ENCODE results near the gene CLBA1. TPM values are rescaled to one million over a fixed set of nuclear protein-coding genes. Genes with fewer than 3 reads are reported as not detected.
"Not testable (repeated sequence)": the region's sequence is repeated elsewhere in the genome, so short reads cannot be mapped to it uniquely, and the experiment has no call there.

CLBA1 gene
- total RNA-seq, 4 donors from 2014 or later: 1.3 to 11.1 (median 10.1) TPM; not detected in 1

DNA sequence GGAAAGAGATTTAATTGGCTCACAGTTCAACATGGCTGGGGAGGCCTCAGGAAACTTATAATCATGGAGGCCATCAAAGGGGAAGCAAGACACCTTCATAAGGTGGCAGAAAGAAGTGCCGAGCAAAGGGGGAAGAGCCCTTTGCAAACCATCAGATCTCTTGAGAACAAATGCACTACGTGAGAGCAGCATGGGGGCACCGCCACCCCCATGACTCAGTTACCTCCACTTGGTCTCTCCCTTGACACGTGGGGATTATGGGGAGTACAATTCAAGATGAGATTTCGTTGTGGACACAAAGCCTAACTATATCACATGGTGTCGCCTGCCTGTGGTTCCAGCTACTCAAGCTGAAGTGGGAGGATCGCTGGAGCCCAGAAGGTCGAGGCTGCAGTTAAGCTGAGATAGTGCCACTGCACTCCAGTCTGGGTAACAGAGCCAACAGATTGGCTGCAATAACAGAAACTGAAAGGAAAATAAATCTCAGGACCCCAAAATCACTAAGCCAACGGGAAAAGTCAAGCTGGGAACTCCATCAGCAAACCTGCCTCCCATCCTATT lies 45.3 kb downstream of the CLBA1 start:
- DNase-seq: no peak
- Histone ChIP-seq H3K27me3 (peaks cover 0 to 3% of the 10 kb centered on the region in 2 donors), H3K4me1 (no peaks in the 10 kb centered on the region), H3K4me3 (no peak overlapping the region), H3K27ac (no peak overlapping the region), H3K9me3 (no peaks in the 10 kb centered on the region), H3K36me3 (no peaks in the 10 kb centered on the region)
- TF ChIP-seq, protein P1, sequence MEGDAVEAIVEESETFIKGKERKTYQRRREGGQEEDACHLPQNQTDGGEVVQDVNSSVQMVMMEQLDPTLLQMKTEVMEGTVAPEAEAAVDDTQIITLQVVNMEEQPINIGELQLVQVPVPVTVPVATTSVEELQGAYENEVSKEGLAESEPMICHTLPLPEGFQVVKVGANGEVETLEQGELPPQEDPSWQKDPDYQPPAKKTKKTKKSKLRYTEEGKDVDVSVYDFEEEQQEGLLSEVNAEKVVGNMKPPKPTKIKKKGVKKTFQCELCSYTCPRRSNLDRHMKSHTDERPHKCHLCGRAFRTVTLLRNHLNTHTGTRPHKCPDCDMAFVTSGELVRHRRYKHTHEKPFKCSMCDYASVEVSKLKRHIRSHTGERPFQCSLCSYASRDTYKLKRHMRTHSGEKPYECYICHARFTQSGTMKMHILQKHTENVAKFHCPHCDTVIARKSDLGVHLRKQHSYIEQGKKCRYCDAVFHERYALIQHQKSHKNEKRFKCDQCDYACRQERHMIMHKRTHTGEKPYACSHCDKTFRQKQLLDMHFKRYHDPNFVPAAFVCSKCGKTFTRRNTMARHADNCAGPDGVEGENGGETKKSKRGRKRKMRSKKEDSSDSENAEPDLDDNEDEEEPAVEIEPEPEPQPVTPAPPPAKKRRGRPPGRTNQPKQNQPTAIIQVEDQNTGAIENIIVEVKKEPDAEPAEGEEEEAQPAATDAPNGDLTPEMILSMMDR (IDR thresholded peaks at IDR 0.05): no peak
- no peak for TF ChIP-seq POLR2A (IDR thresholded peaks at IDR 0.05)
- intact Hi-C loops (cut with DNase I; ENCODE audit: low total_unique reads): no loop called here

DNA sequence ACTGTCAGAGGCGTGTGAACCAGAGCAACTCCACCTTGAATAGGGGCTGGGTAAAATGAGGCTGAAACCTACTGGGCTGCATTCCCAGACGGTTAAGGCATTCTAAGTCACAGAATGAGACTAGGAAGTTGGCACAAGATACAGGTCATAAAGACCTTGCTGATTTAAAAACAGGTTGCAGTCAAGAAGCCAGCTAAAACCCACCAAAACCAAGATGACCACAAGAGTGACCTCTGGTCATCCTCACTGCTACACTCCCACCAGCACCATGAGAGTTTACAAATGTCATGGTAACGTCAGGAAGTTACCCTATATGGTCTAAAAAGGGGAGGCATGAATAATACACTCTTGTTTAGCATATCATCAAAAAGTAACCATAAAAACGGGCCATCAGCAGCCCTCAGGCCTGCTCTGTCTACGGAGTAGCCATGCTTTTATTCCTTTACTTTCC lies 46.9 kb downstream of the CLBA1 start:
- H3K9me3 ChIP-seq; H3K4me1 ChIP-seq; DNase-seq; H3K27me3 ChIP-seq; intact Hi-C loops (cut with DNase I; ENCODE audit: low total_unique reads); H3K4me3 ChIP-seq; H3K36me3 ChIP-seq; H3K27ac ChIP-seq: not testable (repeated sequence)

DNA sequence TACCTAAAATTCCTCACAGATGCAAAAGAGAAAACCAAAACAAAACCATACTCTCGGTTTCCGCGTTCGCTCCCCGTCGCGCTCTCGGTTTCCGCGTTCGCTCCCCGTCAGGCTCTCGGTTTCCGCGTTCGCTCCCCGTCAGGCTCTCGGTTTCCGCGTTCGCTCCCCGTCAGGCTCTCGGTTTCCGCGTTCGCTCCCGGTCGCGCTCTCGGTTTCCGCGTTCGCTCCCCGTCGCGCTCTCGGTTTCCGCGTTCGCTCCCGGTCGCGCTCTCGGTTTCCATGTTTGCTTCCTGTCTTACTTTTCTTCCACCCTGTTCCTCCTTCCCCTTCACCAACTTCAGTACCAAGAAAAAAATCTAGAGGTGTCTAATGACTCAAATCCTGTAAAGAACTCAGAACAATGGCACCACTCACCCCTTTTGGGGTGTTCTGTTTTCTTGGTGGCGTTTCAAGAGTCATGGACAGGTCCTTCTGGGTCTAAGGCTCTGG lies 47.9 kb downstream of the CLBA1 start:
- H3K27me3 ChIP-seq; H3K4me1 ChIP-seq; DNase-seq; H3K9me3 ChIP-seq; intact Hi-C loops (cut with DNase I; ENCODE audit: low total_unique reads); H3K36me3 ChIP-seq: not testable (repeated sequence)
- H3K27ac ChIP-seq: peak overlapping the region in 1 of 2 donors; percentile 37
- peak overlapping the region; percentile 14 to 31 for H3K4me3 ChIP-seq

DNA sequence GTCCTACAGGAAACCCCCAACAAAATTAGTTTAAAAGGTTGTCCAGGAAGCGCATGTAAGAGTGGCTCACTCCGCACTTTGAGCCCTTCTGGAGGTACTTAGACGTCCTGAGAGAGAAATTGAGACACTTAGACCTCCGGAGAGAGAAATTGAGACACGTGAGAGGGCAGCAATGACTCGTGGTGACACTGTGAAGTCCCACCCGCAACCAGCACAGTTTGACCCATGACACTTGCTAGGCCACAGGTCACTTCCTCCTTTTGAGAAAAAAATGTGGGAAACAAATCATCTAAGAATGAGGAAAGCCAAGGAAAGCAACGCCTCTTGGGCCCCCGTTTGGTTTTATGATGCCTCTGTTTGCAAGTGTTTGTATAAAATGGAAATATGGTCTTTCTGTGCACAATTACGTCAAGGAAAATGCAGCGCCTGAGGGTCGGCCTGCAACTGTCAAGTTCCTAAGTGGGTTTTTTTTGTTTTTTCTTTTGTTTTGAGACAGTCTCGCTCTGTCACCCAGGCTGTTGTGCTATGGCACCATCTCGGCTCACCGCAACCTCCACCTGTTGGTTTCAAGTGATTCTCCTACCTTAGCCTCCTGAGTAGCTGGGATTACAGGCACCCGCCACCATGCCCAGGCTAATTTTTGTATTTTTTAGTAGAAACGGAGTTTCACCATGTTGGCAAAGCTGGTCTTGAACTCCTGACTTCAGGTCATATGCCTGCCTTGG lies 48.9 kb downstream of the CLBA1 start:
- no peak for DNase-seq
- intact Hi-C loops (cut with DNase I; ENCODE audit: low total_unique reads): no loop called here
- H3K4me1 ChIP-seq: no peaks in the 10 kb centered on the region
- TF ChIP-seq POLR2A (IDR thresholded peaks at IDR 0.05): no peak
- TF ChIP-seq, protein P1 (IDR thresholded peaks at IDR 0.05): no peak
- H3K27me3 ChIP-seq: peaks cover 0 to 6% of the 10 kb centered on the region in 2 donors
- H3K9me3 ChIP-seq: no peaks in the 10 kb centered on the region
- H3K36me3 ChIP-seq: no peaks in the 10 kb centered on the region
- H3K4me3 ChIP-seq: no peak overlapping the region
- H3K27ac ChIP-seq: no peak overlapping the region

DNA sequence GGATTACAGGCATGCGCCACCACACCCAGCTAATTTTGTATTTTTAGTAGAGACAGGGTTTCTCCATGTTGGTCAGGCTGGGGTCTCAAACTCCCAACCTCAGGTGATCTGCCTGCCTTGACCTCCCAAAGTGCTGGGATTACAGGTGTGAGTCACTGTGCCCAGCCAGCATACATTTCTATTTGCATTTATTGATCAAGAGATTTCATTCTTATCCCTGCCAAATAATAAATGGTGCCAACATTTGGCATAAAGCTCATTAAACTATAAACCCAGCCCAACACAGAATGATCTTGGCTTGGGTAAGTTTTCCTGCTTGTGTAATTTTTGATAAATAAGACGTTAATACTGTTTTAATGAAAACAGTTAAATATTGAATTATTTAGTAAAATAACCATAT lies 50.0 kb downstream of the CLBA1 start:
- H3K9me3 ChIP-seq; intact Hi-C loops (cut with DNase I; ENCODE audit: low total_unique reads); DNase-seq; H3K27me3 ChIP-seq; H3K4me1 ChIP-seq; H3K27ac ChIP-seq; H3K4me3 ChIP-seq; H3K36me3 ChIP-seq: not testable (repeated sequence)

DNA sequence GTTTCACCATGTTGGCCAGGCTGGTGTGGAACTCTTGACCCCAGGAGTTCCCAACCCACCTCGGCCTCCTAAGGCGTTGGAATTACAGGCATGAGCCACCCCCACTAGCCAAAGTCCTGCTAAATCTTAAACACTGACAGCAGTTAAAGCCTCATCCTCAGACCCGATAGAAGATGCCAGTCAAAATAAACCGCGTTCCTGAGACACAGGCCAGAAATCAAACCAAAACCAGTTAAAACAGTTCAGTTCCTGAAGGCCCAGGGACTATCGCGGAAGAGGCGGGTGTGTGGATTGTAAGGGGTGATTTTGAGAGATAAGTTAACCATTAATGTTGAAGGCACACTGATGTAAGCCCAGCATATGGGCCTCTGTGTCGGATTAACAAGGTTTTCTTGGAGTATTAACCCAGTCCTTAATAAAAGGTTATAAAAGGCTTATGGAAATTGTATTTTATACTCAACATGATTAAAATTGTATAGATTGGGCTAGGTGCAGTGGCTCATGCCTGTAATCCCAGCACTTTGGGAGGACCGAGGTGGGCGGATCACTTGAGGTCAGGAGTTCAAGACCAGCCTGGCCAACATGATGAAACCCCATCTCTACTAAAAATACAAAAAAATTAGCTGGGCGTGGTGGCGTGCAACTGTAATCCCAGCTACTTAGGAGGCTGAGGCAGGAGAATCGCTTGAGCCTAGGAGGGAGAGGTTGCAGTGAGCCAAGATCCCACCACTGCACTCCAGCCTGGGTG lies 54.0 kb downstream of the CLBA1 start:
- Histone ChIP-seq H3K4me3 (no peak overlapping the region), H3K9me3 (no peaks in the 10 kb centered on the region), H3K4me1 (no peaks in the 10 kb centered on the region), H3K27me3 (peaks cover 0 to 6% of the 10 kb centered on the region in 2 donors), H3K27ac (no peak overlapping the region), H3K36me3 (no peaks in the 10 kb centered on the region)
- intact Hi-C loops (cut with DNase I; ENCODE audit: low total_unique reads): no loop called here
- no peak for TF ChIP-seq POLR2A (IDR thresholded peaks at IDR 0.05)
- TF ChIP-seq, protein P1 (IDR thresholded peaks at IDR 0.05): no peak
- DNase-seq: no peak

All from uterus (tissue), 4 donors.